MM.1S (cell line): ENCODE measurements around the gene TCF15.
"Not testable (repeated sequence)": the region's sequence is repeated elsewhere in the genome, so short reads cannot be mapped to it uniquely, and the experiment has no call there.

Experiments
- DNase-seq: peaks from one replicate; pipeline ENCODE4 v3.0.0-alpha.2; 2015
- H2AFZ ChIP-seq: fragments of 300-600 bp; sonication (generic); 2 replicates; pipeline ENCODE4 v1.6.0; 2016; ENCODE audit warnings: antibody characterized with exemption, low read length
- H3F3A ChIP-seq: fragments of 300-600 bp; sonication (generic); 2 replicates; pipeline ENCODE4 v1.6.1; 2016; ENCODE audit warnings: mild to moderate bottlenecking, antibody characterized with exemption, low read length, moderate library complexity, mixed read lengths; ENCODE audit not compliant: insufficient read depth
- H3K27ac ChIP-seq: fragments of 300-600 bp; sonication (generic); 2 replicates; pipeline ENCODE4 v1.5.1; 2016; ENCODE audit warnings: mild to moderate bottlenecking, low read length
- H3K27me3 ChIP-seq: fragments of 300-600 bp; sonication (generic); replicated peaks from 2 replicates; pipeline ENCODE4 v1.6.0; 2016; ENCODE audit warnings: low read length; ENCODE audit not compliant: insufficient read depth
- H3K36me3 ChIP-seq: fragments of 300-600 bp; sonication (generic); replicated peaks from 2 replicates; pipeline ENCODE4 v1.6.1; 2016; ENCODE audit warnings: mild to moderate bottlenecking, low read length, mixed read lengths; ENCODE audit not compliant: insufficient read depth
- H3K4me1 ChIP-seq: fragments of 300-600 bp; sonication (generic); 2 replicates; pipeline ENCODE4 v1.6.1; 2016; ENCODE audit warnings: low read length, mixed read lengths
- H3K4me2 ChIP-seq: fragments of 300-600 bp; sonication (generic); 2 replicates; pipeline ENCODE4 v1.6.0; 2016; ENCODE audit warnings: low read depth, low read length
- H3K4me3 ChIP-seq: fragments of 300-600 bp; sonication (generic); 2 replicates; pipeline ENCODE4 v1.5.1; 2016; ENCODE audit warnings: low read length, mixed read lengths
- H3K79me2 ChIP-seq: fragments of 300-600 bp; sonication (generic); 2 replicates; pipeline ENCODE4 v1.6.1; 2016; ENCODE audit warnings: mixed run types, low read length, mixed read lengths
- H3K9ac ChIP-seq: fragments of 300-600 bp; sonication (generic); 2 replicates; pipeline ENCODE4 v1.6.1; 2016; ENCODE audit warnings: low read length, mixed read lengths
- H3K9me2 ChIP-seq: fragments of 300-600 bp; sonication (generic); replicated peaks from 2 replicates; pipeline ENCODE4 v1.6.1; 2016; ENCODE audit warnings: mild to moderate bottlenecking, low read length, mixed read lengths; ENCODE audit not compliant: insufficient read depth
- H3K9me3 ChIP-seq: fragments of 300-600 bp; sonication (generic); replicated peaks from 2 replicates; pipeline ENCODE4 v1.6.1; 2016; ENCODE audit warnings: mild to moderate bottlenecking, low read length, mixed read lengths; ENCODE audit not compliant: insufficient read depth
- H4K20me1 ChIP-seq: fragments of 300-600 bp; sonication (generic); 2 replicates; pipeline ENCODE4 v1.6.1; 2016; ENCODE audit warnings: mild to moderate bottlenecking, low read length, moderate library complexity, mixed read lengths; ENCODE audit not compliant: insufficient read depth
- EZH2 ChIP-seq: fragments of 300-600 bp; sonication (generic); optimal IDR thresholded peaks from 2 replicates; pipeline ENCODE3; 2017; ENCODE audit warnings: low read depth, mild to moderate bottlenecking, antibody characterized with exemption, low read length, mixed read lengths
- EZH2phosphoT487 ChIP-seq: fragments of 300-600 bp; sonication (generic); IDR thresholded peaks from 2 replicates; pipeline ENCODE4 v1.6.1; 2018; ENCODE audit warnings: antibody characterized with exemption, low read length
- TF ChIP-seq, protein P1 (sequence below): fragments of 300-600 bp; sonication (generic); IDR thresholded peaks from 2 replicates; pipeline ENCODE4 v1.5.1; 2016; ENCODE audit warnings: antibody characterized with exemption, low read length, mixed read lengths

The TCF15 gene

DNA sequence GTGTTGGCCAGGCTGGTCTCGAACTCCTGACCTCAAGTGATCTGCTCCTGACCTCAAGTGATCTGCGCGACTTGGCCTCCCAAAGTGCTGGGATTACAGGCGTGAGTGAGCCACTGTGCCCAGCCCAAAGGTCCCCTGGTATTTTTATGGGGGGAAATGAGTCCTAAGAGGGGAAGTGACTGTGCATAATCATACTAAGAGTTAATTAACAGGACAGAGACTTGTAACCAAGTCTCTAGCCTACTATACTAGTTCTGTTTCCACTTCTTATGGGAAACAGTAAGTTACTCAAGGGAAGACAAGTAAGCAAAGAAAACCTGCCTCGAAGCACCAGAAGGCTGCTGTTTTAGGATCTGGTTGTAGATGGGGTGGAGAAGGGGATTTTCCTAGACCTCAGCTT, 27.9 kb downstream of the TCF15 start:
- Histone ChIP-seq H2AFZ (no peak overlapping the region), H3K4me2 (no peak overlapping the region), H3K27ac (no peak overlapping the region), H3K9me3 (no peaks in the 10 kb centered on the region), H4K20me1 (no peaks in the 10 kb centered on the region), H3K27me3 (no peaks in the 10 kb centered on the region), H3K9ac (no peak overlapping the region), H3K4me1 (peaks cover 5% of the 10 kb centered on the region), H3K36me3 (no peaks in the 10 kb centered on the region), H3F3A (no peaks in the 10 kb centered on the region), H3K9me2 (no peaks in the 10 kb centered on the region), H3K4me3 (no peak overlapping the region), H3K79me2 (no peaks in the 10 kb centered on the region)
- DNase-seq: no peak
- TF ChIP-seq EZH2phosphoT487: no peak
- TF ChIP-seq, protein P1, sequence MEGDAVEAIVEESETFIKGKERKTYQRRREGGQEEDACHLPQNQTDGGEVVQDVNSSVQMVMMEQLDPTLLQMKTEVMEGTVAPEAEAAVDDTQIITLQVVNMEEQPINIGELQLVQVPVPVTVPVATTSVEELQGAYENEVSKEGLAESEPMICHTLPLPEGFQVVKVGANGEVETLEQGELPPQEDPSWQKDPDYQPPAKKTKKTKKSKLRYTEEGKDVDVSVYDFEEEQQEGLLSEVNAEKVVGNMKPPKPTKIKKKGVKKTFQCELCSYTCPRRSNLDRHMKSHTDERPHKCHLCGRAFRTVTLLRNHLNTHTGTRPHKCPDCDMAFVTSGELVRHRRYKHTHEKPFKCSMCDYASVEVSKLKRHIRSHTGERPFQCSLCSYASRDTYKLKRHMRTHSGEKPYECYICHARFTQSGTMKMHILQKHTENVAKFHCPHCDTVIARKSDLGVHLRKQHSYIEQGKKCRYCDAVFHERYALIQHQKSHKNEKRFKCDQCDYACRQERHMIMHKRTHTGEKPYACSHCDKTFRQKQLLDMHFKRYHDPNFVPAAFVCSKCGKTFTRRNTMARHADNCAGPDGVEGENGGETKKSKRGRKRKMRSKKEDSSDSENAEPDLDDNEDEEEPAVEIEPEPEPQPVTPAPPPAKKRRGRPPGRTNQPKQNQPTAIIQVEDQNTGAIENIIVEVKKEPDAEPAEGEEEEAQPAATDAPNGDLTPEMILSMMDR: no peak
- TF ChIP-seq EZH2: no peak

DNA sequence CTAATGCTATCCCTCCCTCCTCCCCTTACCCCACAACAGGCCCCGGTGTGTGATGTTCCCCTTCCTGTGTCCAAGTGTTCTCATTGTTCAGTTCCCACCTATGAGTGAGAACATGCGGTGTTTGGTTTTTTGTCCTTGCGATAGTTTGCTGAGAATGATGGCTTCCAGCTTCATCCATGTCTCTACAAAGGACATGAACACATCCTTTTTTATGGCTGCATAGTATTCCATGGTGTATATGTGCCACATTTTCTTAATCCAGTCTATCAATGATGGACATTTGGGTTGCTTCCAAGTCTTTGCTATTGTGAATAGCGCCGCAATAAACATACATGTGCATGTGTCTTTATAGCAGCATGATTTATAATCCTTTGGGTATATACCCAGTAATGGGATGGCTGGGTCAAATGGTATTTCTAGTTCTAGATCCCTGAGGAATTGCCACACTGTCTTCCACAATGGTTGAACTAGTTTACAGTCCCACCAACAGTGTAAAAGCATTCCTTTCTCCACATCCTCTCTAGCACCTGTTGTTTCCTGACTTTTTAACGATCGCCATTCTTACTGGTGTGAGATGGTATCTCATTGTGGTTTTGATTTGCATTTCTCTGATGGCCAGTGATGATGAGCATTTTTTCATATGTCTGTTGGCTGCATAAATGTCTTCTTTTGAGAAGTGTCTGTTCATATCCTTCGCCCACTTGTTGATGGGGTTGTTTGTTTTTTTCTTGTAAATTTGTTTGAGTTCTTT, 31.0 kb downstream of the TCF15 start:
- H4K20me1 ChIP-seq, H3K4me3 ChIP-seq, DNase-seq, H3K79me2 ChIP-seq, H3K9me3 ChIP-seq, H3K9me2 ChIP-seq, H2AFZ ChIP-seq, H3K9ac ChIP-seq, H3K27ac ChIP-seq, H3F3A ChIP-seq, H3K4me2 ChIP-seq, H3K4me1 ChIP-seq, H3K36me3 ChIP-seq, H3K27me3 ChIP-seq: not testable (repeated sequence)

DNA sequence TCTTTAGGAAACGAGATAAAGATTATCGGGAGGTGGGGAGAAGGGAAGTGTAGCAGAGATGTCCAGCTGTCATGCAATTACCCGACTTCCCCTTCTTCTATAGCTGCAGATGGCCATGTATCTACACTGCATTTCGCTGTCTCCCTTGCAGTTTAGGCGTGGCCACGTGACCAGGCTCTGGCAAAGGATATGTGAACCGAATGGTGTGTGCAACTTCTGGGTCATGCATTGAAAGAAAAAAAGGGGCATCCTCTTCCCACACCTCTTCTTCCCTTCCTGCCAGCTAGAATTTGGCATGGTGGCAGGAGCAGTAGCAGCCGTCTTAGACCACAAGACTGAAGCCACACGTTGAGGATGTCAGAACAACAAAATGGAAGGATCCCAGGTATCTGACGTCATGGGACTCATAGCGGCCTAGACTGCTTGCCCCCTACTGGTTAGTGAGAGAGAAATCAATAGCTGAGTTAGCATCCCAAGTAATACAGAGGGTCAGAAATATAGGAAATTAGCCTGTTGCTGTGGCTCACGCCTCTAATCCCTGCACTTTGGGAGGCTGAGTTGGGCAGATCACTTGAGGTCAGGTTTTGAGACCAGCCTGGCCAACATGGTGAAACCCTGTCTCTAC, 32.8 kb downstream of the TCF15 start:
- H4K20me1 ChIP-seq: no peaks in the 10 kb centered on the region
- H3F3A ChIP-seq: no peaks in the 10 kb centered on the region
- DNase-seq: no peak
- no peaks in the 10 kb centered on the region for H3K36me3 ChIP-seq
- H3K9ac ChIP-seq: no peak overlapping the region
- no peaks in the 10 kb centered on the region for H3K9me2 ChIP-seq
- H3K4me1 ChIP-seq: peaks cover 5% of the 10 kb centered on the region
- H3K79me2 ChIP-seq: no peaks in the 10 kb centered on the region
- no peak overlapping the region for H3K4me3 ChIP-seq
- no peaks in the 10 kb centered on the region for H3K9me3 ChIP-seq
- 0 out of 2 replicates have a peak, but pooled peaks cover 3% of the 10 kb centered on the region for H3K27me3 ChIP-seq
- no peak for TF ChIP-seq EZH2phosphoT487
- TF ChIP-seq EZH2: no peak
- TF ChIP-seq, protein P1: no peak
- H3K27ac ChIP-seq: no peak overlapping the region
- no peak overlapping the region for H2AFZ ChIP-seq
- no peak overlapping the region for H3K4me2 ChIP-seq

DNA sequence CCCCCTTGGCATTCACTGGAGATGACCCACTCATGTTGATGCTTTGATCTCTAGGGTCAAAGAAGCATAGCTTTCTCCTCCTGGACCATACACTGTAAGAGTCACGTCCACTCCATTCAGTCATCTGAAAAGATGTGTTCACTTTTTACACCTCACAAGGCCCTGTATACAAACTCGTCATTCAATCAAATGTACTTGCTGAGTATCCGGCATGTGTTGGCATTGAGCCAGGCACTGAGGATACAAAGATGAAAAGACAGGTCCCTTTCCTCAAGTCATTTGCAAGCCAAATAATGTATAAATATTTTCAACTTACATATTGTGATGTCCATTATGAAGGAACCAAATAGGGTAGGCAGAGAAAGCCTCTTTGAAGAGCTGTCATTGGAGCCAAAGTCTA, 34.0 kb downstream of the TCF15 start:
- Histone ChIP-seq H3K9ac (no peak overlapping the region), H3K36me3 (no peaks in the 10 kb centered on the region), H3K4me2 (no peak overlapping the region), H3K4me1 (peaks cover 5% of the 10 kb centered on the region), H3K9me2 (no peaks in the 10 kb centered on the region), H3K27me3 (peaks cover 7% of the 10 kb centered on the region; the same call in 1 of the 2 replicates), H3K79me2 (no peaks in the 10 kb centered on the region), H3K9me3 (no peaks in the 10 kb centered on the region), H3K4me3 (no peak overlapping the region), H2AFZ (no peak overlapping the region), H3F3A (no peaks in the 10 kb centered on the region), H4K20me1 (no peaks in the 10 kb centered on the region), H3K27ac (no peak overlapping the region)
- no peak for DNase-seq
- TF ChIP-seq EZH2: no peak
